Karpas-422 (cell line): ENCODE results near the gene NDUFS3. TPM values are rescaled to one million over a fixed set of nuclear protein-coding genes. Genes with fewer than 3 reads are reported as not detected.
"Not testable (repeated sequence)": the region's sequence is repeated elsewhere in the genome, so short reads cannot be mapped to it uniquely, and the experiment has no call there.

Experiments
- DNase-seq: peaks from one replicate; pipeline ENCODE4 v3.0.0-alpha.2; 2015
- H2AFZ ChIP-seq: fragments of 200-600 bp; sonication (generic); 2 replicates; pipeline ENCODE4 v1.6.1; 2014; ENCODE audit warnings: antibody characterized with exemption, low read length, mixed read lengths
- H3K27ac ChIP-seq: fragments of 200-600 bp; sonication (generic); 2 replicates; pipeline ENCODE4 v1.5.1; 2014; ENCODE audit warnings: mild to moderate bottlenecking, low read length, moderate library complexity
- H3K27me3 ChIP-seq: fragments of 200-600 bp; sonication (generic); 2 replicates; pipeline ENCODE4 v1.6.1; 2014; ENCODE audit warnings: low read length, mixed read lengths
- H3K36me3 ChIP-seq: fragments of 200-600 bp; sonication (generic); 2 replicates; pipeline ENCODE4 v1.6.1; 2014; ENCODE audit warnings: low read length, mixed read lengths; ENCODE audit not compliant: insufficient read depth
- H3K4me1 ChIP-seq: fragments of 200-600 bp; sonication (generic); 2 replicates; pipeline ENCODE4 v1.6.1; 2014; ENCODE audit warnings: mild to moderate bottlenecking, low read length, mixed read lengths
- H3K4me2 ChIP-seq: fragments of 200-600 bp; sonication (generic); 2 replicates; pipeline ENCODE4 v1.6.1; 2014; ENCODE audit warnings: low read length, low read depth, mild to moderate bottlenecking; ENCODE audit not compliant: poor library complexity, severe bottlenecking
- H3K4me3 ChIP-seq: fragments of 200-600 bp; sonication (generic); 2 replicates; pipeline ENCODE4 v1.5.1; 2014; ENCODE audit warnings: mild to moderate bottlenecking, antibody characterized with exemption, low read length, mixed read lengths
- H3K79me2 ChIP-seq: fragments of 200-600 bp; sonication (generic); 2 replicates; pipeline ENCODE4 v1.6.1; 2014; ENCODE audit warnings: mild to moderate bottlenecking, low read length, mixed read lengths
- H3K9ac ChIP-seq: fragments of 200-600 bp; sonication (generic); 2 replicates; pipeline ENCODE4 v1.6.0; 2014; ENCODE audit warnings: low read length
- H3K9me2 ChIP-seq: fragments of 200-600 bp; sonication (generic), shearing (Covaris generic); replicated peaks from 2 replicates; pipeline ENCODE4 v1.6.0; 2014; ENCODE audit warnings: mild to moderate bottlenecking, low read length, moderate library complexity; ENCODE audit not compliant: insufficient read depth
- H3K9me3 ChIP-seq: fragments of 300-700, 200-600 bp; sonication (generic); 2 replicates; pipeline ENCODE4 v1.6.1; 2014; ENCODE audit warnings: low read length, mixed read lengths
- H4K20me1 ChIP-seq: fragments of 200-600 bp; sonication (generic); 2 replicates; pipeline ENCODE4 v1.6.1; 2014; ENCODE audit warnings: mild to moderate bottlenecking, antibody characterized with exemption, low read length, low read depth; ENCODE audit not compliant: insufficient read depth
- total RNA-seq: library from RNA; depleted of rRNA; stranded (reverse); fragments of >200 nt; shearing (Covaris generic); gene quantifications from 2 replicates; pipeline ENCODE4 v1.2.3, GENCODE V29; 2014; ENCODE audit warnings: low replicate concordance

NDUFS3 gene
- total RNA-seq, 1 experiment from 2014 or later: 41.2 TPM

DNA sequence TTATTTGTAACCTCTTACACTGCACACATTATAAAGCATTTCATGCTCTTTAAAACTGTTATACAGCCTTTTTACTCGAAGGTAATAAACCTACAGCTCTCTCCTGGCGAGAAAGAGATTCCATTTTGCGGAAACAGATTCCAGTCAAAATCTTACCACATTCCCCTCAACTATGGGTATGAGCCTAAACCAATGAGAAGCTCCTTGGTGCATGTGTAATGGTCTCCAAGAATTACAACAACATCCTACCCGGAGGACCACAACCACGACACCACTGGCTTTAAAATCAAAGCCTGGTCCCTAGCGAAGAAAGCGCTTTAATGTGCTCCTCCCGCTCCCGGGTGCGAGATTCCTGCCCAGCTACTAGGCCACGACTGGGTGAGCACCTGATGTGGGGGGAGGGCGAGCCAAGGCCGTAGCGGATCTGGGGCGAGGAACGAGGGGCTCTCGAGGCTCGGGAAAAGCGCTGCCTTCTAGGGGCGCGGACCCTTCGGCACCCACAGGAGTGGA, 26.8 kb upstream of the NDUFS3 start:
- peaks cover 58% of the 10 kb centered on the region for H3K79me2 ChIP-seq
- DNase-seq: peak; percentile 79
- no peaks in the 10 kb centered on the region for H3K9me3 ChIP-seq
- no peaks in the 10 kb centered on the region for H3K9me2 ChIP-seq
- peaks cover 40% of the 10 kb centered on the region for H3K4me1 ChIP-seq
- peak overlapping the region; percentile 82 for H3K27ac ChIP-seq
- peak overlapping the region; percentile 89 for H3K4me2 ChIP-seq
- peaks cover 16% of the 10 kb centered on the region for H3K36me3 ChIP-seq
- peak overlapping the region; percentile 85 for H3K4me3 ChIP-seq
- peak overlapping the region; percentile 86 for H3K9ac ChIP-seq
- no peaks in the 10 kb centered on the region for H3K27me3 ChIP-seq
- no peak overlapping the region for H2AFZ ChIP-seq
- peaks cover 35% of the 10 kb centered on the region for H4K20me1 ChIP-seq

DNA sequence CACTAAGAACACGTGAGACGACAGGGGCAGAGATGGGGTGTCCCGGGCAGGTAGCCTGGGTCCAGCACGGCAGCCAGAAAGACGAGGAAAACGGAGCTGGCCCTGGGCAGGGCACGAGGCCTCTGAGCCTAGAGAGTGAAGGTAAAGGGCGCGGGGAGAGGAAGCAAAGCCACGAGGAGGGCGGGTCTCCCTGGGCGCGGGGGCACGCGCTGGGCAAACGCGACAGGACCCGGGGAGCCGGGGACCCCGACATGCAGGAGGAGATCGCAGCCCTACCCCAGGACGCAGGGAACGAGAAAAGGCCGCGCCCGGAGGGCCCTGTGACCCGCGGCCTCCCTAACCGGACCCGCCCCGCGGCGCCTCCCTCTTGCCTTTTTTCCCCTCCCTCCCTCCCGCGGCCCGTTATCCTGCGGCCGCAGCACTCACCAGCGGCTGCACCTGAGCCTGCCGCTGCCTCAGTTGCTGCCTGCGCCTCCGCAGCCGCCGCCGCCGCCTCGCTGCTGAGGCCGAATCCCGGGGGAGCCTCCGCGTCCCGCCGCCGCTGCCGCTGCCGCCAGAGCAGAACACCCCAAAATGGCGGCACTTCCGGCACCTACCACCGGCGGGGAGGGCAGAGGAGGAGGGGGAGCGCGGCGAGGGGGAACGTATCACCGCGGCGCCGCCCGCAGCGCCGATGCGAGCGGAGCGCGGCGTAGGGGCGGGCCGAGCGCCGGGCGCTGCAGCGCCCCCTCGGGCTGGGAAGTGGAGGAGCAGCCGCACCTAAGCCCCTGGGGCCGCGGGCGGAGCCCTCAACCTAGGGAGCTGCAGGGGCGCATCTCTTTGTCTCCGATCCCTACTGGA, 26.1 kb upstream of the NDUFS3 start, which contains the start of gene CELF1:
Gene CELF1, minus strand, starts transcription at position 567 of the 840 bp plus-strand sequence. CDS start 53,609 bp downstream, outside the sequence.
- Histone ChIP-seq H4K20me1 (peaks cover 32% of the 10 kb centered on the region), H3K27ac (peak within 1 kb of the TSS; percentile 82), H3K4me2 (peak within 1 kb of the TSS; percentile 89), H3K36me3 (peaks cover 16% of the 10 kb centered on the region), H3K9ac (peak within 1 kb of the TSS; percentile 86), H3K27me3 (no peaks in the 10 kb centered on the region), H3K79me2 (peaks cover 52% of the 10 kb centered on the region), H3K9me2 (no peaks in the 10 kb centered on the region), H3K9me3 (no peaks in the 10 kb centered on the region), H3K4me1 (peaks cover 40% of the 10 kb centered on the region), H3K4me3 (peak within 1 kb of the TSS; percentile 85), H2AFZ (peak within 1 kb of the TSS; percentile 98)
- peak; percentile 97 for DNase-seq

DNA sequence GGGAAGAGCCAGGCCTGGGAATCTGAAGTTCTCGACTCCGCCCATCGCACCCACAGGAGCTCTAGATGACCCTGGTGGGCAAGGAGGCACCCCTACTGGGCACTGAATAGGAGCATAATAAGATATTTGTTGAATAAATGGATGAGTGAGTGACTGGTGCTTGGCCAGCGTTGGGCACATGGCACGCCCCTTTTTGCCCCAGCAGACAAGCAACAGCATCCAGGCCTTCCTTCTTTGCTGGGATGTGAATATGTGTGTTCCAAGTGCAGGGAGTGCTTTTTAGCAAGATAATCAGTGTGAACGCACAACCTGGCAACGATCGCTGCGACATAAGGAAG, 25.5 kb upstream of the NDUFS3 start:
- H3K4me1 ChIP-seq: peaks cover 40% of the 10 kb centered on the region
- H3K4me3 ChIP-seq: peak overlapping the region; percentile 85
- H3K9me3 ChIP-seq: no peaks in the 10 kb centered on the region
- H3K36me3 ChIP-seq: peaks cover 13% of the 10 kb centered on the region
- no peaks in the 10 kb centered on the region for H3K9me2 ChIP-seq
- peak overlapping the region; percentile 89 for H3K4me2 ChIP-seq
- H4K20me1 ChIP-seq: peaks cover 26% of the 10 kb centered on the region
- H3K9ac ChIP-seq: peak overlapping the region; percentile 86
- DNase-seq: no peak
- peak overlapping the region; percentile 98 for H2AFZ ChIP-seq
- H3K79me2 ChIP-seq: peaks cover 46% of the 10 kb centered on the region
- no peaks in the 10 kb centered on the region for H3K27me3 ChIP-seq
- H3K27ac ChIP-seq: peak overlapping the region; percentile 67

DNA sequence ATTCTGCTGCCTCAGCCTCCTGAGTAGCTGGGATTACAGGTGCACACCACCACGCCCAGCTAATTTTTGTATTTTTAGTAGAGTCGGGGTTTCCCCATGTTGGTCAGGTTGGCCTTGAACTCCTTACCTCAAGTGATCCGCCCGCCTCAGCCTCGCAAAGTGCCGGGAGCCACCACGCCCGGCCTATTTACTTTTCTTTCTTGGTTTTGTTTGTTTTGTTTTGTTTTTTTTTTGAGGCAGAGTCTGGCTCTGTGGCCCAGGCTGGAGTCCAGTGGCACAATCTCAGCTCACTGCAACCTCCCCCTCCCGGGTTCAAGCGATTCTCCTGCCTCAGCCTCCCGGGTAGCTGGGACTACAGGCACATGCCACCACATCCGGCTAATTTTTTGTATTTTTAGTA, 21.9 kb upstream of the NDUFS3 start:
- DNase-seq, H3K4me3 ChIP-seq, H3K79me2 ChIP-seq, H3K4me2 ChIP-seq, H3K36me3 ChIP-seq, H3K9me2 ChIP-seq, H3K27ac ChIP-seq, H4K20me1 ChIP-seq, H3K9ac ChIP-seq, H3K27me3 ChIP-seq, H2AFZ ChIP-seq, H3K9me3 ChIP-seq: not testable (repeated sequence)
- H3K4me1 ChIP-seq: peaks cover 28% of the 10 kb centered on the region

DNA sequence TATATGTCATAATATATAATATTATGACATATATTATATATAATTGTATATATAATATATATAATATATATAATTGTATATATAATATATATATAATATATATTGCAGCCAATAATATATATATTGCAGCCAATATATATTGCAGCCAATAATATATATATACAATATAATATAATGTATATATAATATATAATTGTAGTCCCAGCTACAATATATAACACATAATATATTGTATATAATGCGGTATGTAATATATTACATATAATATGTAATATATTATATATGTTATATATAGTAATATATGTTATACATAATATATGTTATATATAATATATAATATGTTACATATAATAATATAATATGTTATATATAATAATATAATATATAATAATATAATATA, 20.2 kb upstream of the NDUFS3 start:
- Histone ChIP-seq H3K79me2 (peaks cover 4% of the 10 kb centered on the region), H3K4me1 (peaks cover 22% of the 10 kb centered on the region), H2AFZ (no peak overlapping the region), H3K27me3 (no peaks in the 10 kb centered on the region), H3K9me3 (no peaks in the 10 kb centered on the region), H3K4me2 (no peak overlapping the region), H3K4me3 (no peak overlapping the region), H4K20me1 (no peaks in the 10 kb centered on the region), H3K9ac (no peak overlapping the region), H3K36me3 (no peaks in the 10 kb centered on the region), H3K27ac (no peak overlapping the region), H3K9me2 (no peaks in the 10 kb centered on the region)
- no peak for DNase-seq

- peaks cover 16% of the 10 kb centered on the region for H3K79me2 ChIP-seq
- no peaks in the 10 kb centered on the region for H3K36me3 ChIP-seq
- peaks cover 20% of the 10 kb centered on the region for H3K4me1 ChIP-seq
- H3K4me2 ChIP-seq: no peak overlapping the region
- H4K20me1 ChIP-seq: no peaks in the 10 kb centered on the region
- no peaks in the 10 kb centered on the region for H3K9me3 ChIP-seq
- H3K27ac ChIP-seq: no peak overlapping the region
- H3K9me2 ChIP-seq: no peaks in the 10 kb centered on the region
- H3K9ac ChIP-seq: no peak overlapping the region
- H3K4me3 ChIP-seq: no peak overlapping the region
- no peak for DNase-seq
- no peak overlapping the region for H2AFZ ChIP-seq
- no peaks in the 10 kb centered on the region for H3K27me3 ChIP-seq
Observed at GRCh38 chr11:47560426-47560825, 18.4 kb upstream of the NDUFS3 start.

GRCh38 chr11:47562393-47562792, 16.5 kb upstream of the NDUFS3 start:
- H3K9me2 ChIP-seq, H3K4me3 ChIP-seq, H3K9me3 ChIP-seq, H3K4me2 ChIP-seq, H3K9ac ChIP-seq, H3K36me3 ChIP-seq, H2AFZ ChIP-seq, H3K27me3 ChIP-seq, DNase-seq, H4K20me1 ChIP-seq, H3K27ac ChIP-seq: not testable (repeated sequence)
- peaks cover 24% of the 10 kb centered on the region for H3K4me1 ChIP-seq
- H3K79me2 ChIP-seq: peaks cover 36% of the 10 kb centered on the region

- H2AFZ ChIP-seq, H3K9me2 ChIP-seq, H3K27me3 ChIP-seq, H4K20me1 ChIP-seq, H3K27ac ChIP-seq, H3K36me3 ChIP-seq, DNase-seq, H3K9me3 ChIP-seq: not testable (repeated sequence)
- Histone ChIP-seq H3K4me1 (peaks cover 24% of the 10 kb centered on the region), H3K4me3 (peak overlapping the region; percentile 96), H3K79me2 (peaks cover 52% of the 10 kb centered on the region), H3K4me2 (peak overlapping the region; percentile 91), H3K9ac (peak overlapping the region; percentile 97)
Observed at GRCh38 chr11:47564366-47564765, 14.5 kb upstream of the NDUFS3 start.
